ENCODE measurements around the gene STYXL1. TPM values are rescaled to one million over a fixed set of nuclear protein-coding genes. Genes with fewer than 3 reads are reported as not detected.

STYXL1 gene
- total RNA-seq, 2 donors from 2014 or later = 8.2 to 24.1 TPM

GRCh38 chr7:75951506-75951905 lies 96.3 kb downstream of the STYXL1 start:
- intact Hi-C loops (cut with DNase I) = loop anchor here in 1 of 2 donors (2.0 kb wide), 1 partner anchor 39 kb away; no protein-coding TSS in a partner anchor
- peak; percentile 61 for DNase-seq
- peak; percentile 75 to 78 for ATAC-seq

GRCh38 chr7:75950111-75950681 lies 97.6 kb downstream of the STYXL1 start:
- ATAC-seq = peak; percentile 50 to 58
- peak; percentile 41 for DNase-seq
- intact Hi-C loops (cut with DNase I) = loop anchor here in 1 of 2 donors (2.0 kb wide), 1 partner anchor 41 kb away; no protein-coding TSS in a partner anchor

- ATAC-seq = no peak
- intact Hi-C loops (cut with DNase I) = no loop called here
These were observed 99.6 kb downstream of the STYXL1 start for GRCh38 chr7:75948179-75948578.

More at GRCh38 chr7:75948179-75948578, 99.6 kb downstream of the STYXL1 start:
- DNase-seq = no peak

Other genes starting within 250 kb of the STYXL1 start
- under 1 TPM in 1 of 2 donors, not detected in 1; 0.56 TPM for gene CCL24, start 234.2 kb downstream of the STYXL1 start, total RNA-seq
- 10 to 100 TPM; 26.5 to 41.8 TPM for gene RHBDD2, start 169.0 kb downstream of the STYXL1 start, total RNA-seq
- 100 to 1,000 TPM in 1 of 2 donors, 10 to 100 TPM in 1; 60.6 to 128 TPM for gene POR, start 132.8 kb downstream of the STYXL1 start, total RNA-seq
- 10 to 100 TPM; 63.5 to 98.3 TPM for gene TMEM120A, start 53.4 kb downstream of the STYXL1 start, total RNA-seq
- 100 to 1,000 TPM; 339 to 374 TPM for gene MDH2, start 106 bp upstream of the STYXL1 start, total RNA-seq
- gene SRRM3, start 153.9 kb upstream of the STYXL1 start, total RNA-seq = 10 to 100 TPM; 19.7 to 27.4 TPM

Data from left cardiac atrium (tissue), 4 donors.